ENCODE measurements around the gene NLRP11. TPM values are rescaled to one million over a fixed set of nuclear protein-coding genes. Genes with fewer than 3 reads are reported as not detected.

Gene NLRP11
- total and polyA plus RNA-seq, 9 of the 15 experiments (the other 6 are each of a cell fraction or from before 2014, with no cell fraction given), result 0.07 to 0.29 (median 0.12) TPM; not detected in 1

DNA sequence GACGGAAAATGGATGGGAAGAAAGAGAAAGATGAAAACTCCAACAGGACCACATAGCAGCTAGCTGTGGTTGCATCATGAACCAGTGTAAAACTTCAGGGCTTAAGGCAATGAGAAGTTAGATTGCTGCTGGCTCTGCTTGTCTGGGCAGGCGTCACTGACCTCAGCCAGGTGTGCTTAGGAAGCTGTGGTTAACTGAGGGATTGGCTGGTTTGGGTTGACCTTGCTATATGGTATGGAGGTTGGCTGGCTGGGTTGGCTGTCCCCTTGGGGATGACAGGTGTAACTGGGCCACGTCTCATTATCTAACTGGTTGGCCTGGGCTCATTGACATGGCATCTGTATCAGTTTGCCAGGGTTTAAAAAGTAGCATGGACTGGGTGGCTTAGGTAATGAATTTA lies 45.4 kb upstream of the NLRP11 start (continued):
- TF ChIP-seq PHB (CRISPR knock-in tag; IDR thresholded peaks at IDR 0.05) (no peak), ZNF583 (CRISPR knock-in tag; IDR thresholded peaks at IDR 0.05) (no peak), ZNF263 (CRISPR knock-in tag; IDR thresholded peaks at IDR 0.05; ENCODE audit: borderline replicate concordance) (no peak), SLC30A9 (CRISPR knock-in tag; IDR thresholded peaks at IDR 0.05) (no peak), EZH2 (IDR thresholded peaks at IDR 0.05; ENCODE audit: borderline replicate concordance, low read depth, low read length) (no peak), NR2C1 (IDR thresholded peaks at IDR 0.05) (no peak), NR2C1 (tag; IDR thresholded peaks at IDR 0.05) (no peak), SMARCA4 (IDR thresholded peaks at IDR 0.05) (no peak)
- TF ChIP-seq, protein P1, sequence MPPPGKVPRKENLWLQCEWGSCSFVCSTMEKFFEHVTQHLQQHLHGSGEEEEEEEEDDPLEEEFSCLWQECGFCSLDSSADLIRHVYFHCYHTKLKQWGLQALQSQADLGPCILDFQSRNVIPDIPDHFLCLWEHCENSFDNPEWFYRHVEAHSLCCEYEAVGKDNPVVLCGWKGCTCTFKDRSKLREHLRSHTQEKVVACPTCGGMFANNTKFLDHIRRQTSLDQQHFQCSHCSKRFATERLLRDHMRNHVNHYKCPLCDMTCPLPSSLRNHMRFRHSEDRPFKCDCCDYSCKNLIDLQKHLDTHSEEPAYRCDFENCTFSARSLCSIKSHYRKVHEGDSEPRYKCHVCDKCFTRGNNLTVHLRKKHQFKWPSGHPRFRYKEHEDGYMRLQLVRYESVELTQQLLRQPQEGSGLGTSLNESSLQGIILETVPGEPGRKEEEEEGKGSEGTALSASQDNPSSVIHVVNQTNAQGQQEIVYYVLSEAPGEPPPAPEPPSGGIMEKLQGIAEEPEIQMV (tag; conservative IDR thresholded peaks at IDR 0.05; ENCODE audit: low read depth), result no peak

DNA sequence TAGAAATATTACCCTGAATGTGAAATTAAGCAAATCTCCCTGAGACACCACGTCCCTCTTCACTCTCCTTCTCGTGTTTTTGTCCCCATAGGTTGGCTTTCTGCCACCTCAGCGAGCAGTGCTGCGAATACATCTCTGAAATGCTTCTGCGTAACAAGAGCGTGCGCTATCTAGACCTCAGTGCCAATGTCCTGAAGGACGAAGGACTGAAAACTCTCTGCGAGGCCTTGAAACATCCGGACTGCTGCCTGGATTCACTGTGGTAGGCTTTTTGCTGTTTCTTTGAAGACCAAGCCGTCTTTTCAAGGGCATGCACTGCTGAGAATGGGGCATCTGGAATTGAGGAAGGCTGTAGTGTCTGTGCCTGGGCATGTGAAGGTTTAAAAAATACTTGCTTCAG lies 38.9 kb upstream of the NLRP11 start:
- no peaks in the 10 kb centered on the region for H3K9me1 ChIP-seq (ENCODE audit: control insufficient read depth, insufficient read depth, low read length)
- no peaks in the 10 kb centered on the region for H3K79me2 ChIP-seq (ENCODE audit: control insufficient read depth, insufficient read depth, low read length)
- intact Hi-C loops (cut with micrococcal nuclease), result no loop called here
- H3K4me2 ChIP-seq (ENCODE audit: insufficient read depth, low read length), result no peak overlapping the region
- FAIRE-seq (no peak), DNase-seq (ENCODE audit: extremely low read depth in 1 of 4, low spot score in 3 of 4) (no peak), ATAC-seq (no peak)
- CTCF ChIA-PET (ENCODE audit: low intra/inter-chr PET ratio), result no interaction called here
- H3K4me1 ChIP-seq (replicated peaks in 1 of 2; ENCODE audit: control insufficient read depth in 2 of 2, insufficient read depth in 2 of 2, low read length in 2 of 2), result no peaks in the 10 kb centered on the region
- no peaks in the 10 kb centered on the region for H3K36me3 ChIP-seq (ENCODE audit: control insufficient read depth, insufficient read depth, low read length)
- 2% methylated on average over 11 of the region's 11 CpGs for WGBS (ENCODE audit: insufficient coverage, low coverage, missing lambda C conversion rate)
- POLR2A ChIA-PET, result no interaction called here
- H2AFZ ChIP-seq (ENCODE audit: low read depth, low read length), result no peak overlapping the region
- no peaks in the 10 kb centered on the region for H3K9me3 ChIP-seq (replicated peaks; ENCODE audit: control insufficient read depth, insufficient read depth, low read depth, low read length)
- H3K9ac ChIP-seq (ENCODE audit: insufficient read depth in 1 of 2, low read depth in 2 of 2, low read length in 2 of 2), result no peak overlapping the region
- H4K20me1 ChIP-seq (replicated peaks; ENCODE audit: control insufficient read depth, insufficient read depth, low read length), result no peaks in the 10 kb centered on the region
- H3K4me3 ChIP-seq, result no peak overlapping the region
- H3K27ac ChIP-seq (ENCODE audit: extremely low read depth, low read depth, low read length), result no peak overlapping the region
- BruUV-seq (replicated peaks), result no TSS peak
- peaks cover 0 to 25% of the 10 kb centered on the region in 2 experiments; a peak in 2 of 5 replicates for H3K27me3 ChIP-seq (ENCODE audit: control insufficient read depth in 2 of 2, insufficient read depth in 2 of 2, low read length in 2 of 2)
- in situ Hi-C loops (cut with MboI), result no loop called here
- no peak for TF ChIP-seq NFRKB (IDR thresholded peaks at IDR 0.05; ENCODE audit: low read depth)
- TF ChIP-seq, protein P2, sequence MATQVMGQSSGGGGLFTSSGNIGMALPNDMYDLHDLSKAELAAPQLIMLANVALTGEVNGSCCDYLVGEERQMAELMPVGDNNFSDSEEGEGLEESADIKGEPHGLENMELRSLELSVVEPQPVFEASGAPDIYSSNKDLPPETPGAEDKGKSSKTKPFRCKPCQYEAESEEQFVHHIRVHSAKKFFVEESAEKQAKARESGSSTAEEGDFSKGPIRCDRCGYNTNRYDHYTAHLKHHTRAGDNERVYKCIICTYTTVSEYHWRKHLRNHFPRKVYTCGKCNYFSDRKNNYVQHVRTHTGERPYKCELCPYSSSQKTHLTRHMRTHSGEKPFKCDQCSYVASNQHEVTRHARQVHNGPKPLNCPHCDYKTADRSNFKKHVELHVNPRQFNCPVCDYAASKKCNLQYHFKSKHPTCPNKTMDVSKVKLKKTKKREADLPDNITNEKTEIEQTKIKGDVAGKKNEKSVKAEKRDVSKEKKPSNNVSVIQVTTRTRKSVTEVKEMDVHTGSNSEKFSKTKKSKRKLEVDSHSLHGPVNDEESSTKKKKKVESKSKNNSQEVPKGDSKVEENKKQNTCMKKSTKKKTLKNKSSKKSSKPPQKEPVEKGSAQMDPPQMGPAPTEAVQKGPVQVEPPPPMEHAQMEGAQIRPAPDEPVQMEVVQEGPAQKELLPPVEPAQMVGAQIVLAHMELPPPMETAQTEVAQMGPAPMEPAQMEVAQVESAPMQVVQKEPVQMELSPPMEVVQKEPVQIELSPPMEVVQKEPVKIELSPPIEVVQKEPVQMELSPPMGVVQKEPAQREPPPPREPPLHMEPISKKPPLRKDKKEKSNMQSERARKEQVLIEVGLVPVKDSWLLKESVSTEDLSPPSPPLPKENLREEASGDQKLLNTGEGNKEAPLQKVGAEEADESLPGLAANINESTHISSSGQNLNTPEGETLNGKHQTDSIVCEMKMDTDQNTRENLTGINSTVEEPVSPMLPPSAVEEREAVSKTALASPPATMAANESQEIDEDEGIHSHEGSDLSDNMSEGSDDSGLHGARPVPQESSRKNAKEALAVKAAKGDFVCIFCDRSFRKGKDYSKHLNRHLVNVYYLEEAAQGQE (IDR thresholded peaks at IDR 0.05; ENCODE audit: borderline replicate concordance), result no peak
- TF ChIP-seq, protein P2 (CRISPR knock-in tag; IDR thresholded peaks at IDR 0.05; ENCODE audit: low read depth), result no peak
- TF ChIP-seq SRSF3 (IDR thresholded peaks at IDR 0.05; ENCODE audit: insufficient read depth, low read length), result no peak
- no peak for TF ChIP-seq NFYB (IDR thresholded peaks at IDR 0.05; ENCODE audit: extremely low read depth, insufficient read length)
